HL-60 (cell line): ENCODE measurements around the gene SORCS1.

Experiments
- DNase-seq, 2 experiments: peaks; one replicate each; pipeline ENCODE4 v3.0.0-alpha.2; 2010 to 2020; ENCODE audit warnings: low read depth in 1 of 2, low spot score in 1 of 2
- H3K27ac ChIP-seq: fragments of 250-450 bp; sonication (Bioruptor Pico); replicated peaks from 2 replicates; pipeline ENCODE4 v1.5.1; 2020; ENCODE audit warnings: mild to moderate bottlenecking, moderate library complexity
- H3K27me3 ChIP-seq: fragments of 250-450 bp; sonication (Bioruptor Pico); 2 replicates; pipeline ENCODE4 v1.5.1; 2021; ENCODE audit warnings: mild to moderate bottlenecking, moderate library complexity; ENCODE audit not compliant: insufficient read depth, poor library complexity, severe bottlenecking
- H3K4me3 ChIP-seq: replicated peaks from 2 replicates; pipeline ENCODE4 v1.5.1; 2011; ENCODE audit warnings: mild to moderate bottlenecking, control low read depth, low read length; ENCODE audit not compliant: insufficient read depth
- CTCF ChIP-seq: IDR thresholded peaks from one replicate; pipeline ENCODE4 v1.5.1; 2011; ENCODE audit warnings: low read length, control low read depth, inconsistent platforms; ENCODE audit not compliant: insufficient read depth
- GABPA ChIP-seq: IDR thresholded peaks from 2 replicates; pipeline ENCODE4 v1.6.1; 2012; ENCODE audit warnings: low read depth
- POLR2AphosphoS5 ChIP-seq: IDR thresholded peaks from 2 replicates; pipeline ENCODE4 v1.6.1; 2012; ENCODE audit warnings: low read depth
- REST ChIP-seq: IDR thresholded peaks from 2 replicates; pipeline ENCODE4 v1.6.1; 2012; ENCODE audit warnings: low read depth; ENCODE audit not compliant: insufficient replicate concordance
- SPI1 ChIP-seq: IDR thresholded peaks from 2 replicates; pipeline ENCODE4 v1.6.1; 2012; ENCODE audit warnings: low read depth, mild to moderate bottlenecking, borderline replicate concordance

The SORCS1 gene

GRCh38 chr10:106958589-106959361 is 205.7 kb downstream of the SORCS1 start:
- no peaks in the 10 kb centered on the region for H3K27me3 ChIP-seq
- TF ChIP-seq REST: no peak
- TF ChIP-seq SPI1: no peak
- TF ChIP-seq GABPA: no peak
- TF ChIP-seq POLR2AphosphoS5: no peak
- no peak for TF ChIP-seq CTCF
- H3K27ac ChIP-seq: no peak overlapping the region
- H3K4me3 ChIP-seq: no peak overlapping the region
- peak in 1 of 2 experiments; percentile 8 for DNase-seq

- no peaks in the 10 kb centered on the region for H3K27me3 ChIP-seq
- no peak for TF ChIP-seq SPI1
- TF ChIP-seq GABPA: no peak
- TF ChIP-seq REST: no peak
- TF ChIP-seq CTCF: no peak
- no peak for TF ChIP-seq POLR2AphosphoS5
- H3K27ac ChIP-seq: no peak overlapping the region
- peak in 1 of 2 experiments; percentile 27 for DNase-seq
- no peak overlapping the region for H3K4me3 ChIP-seq
These were observed 206.5 kb downstream of the SORCS1 start for GRCh38 chr10:106957823-106958588.

- no peak for DNase-seq
- no peak overlapping the region for H3K4me3 ChIP-seq
- no peak overlapping the region for H3K27ac ChIP-seq
- no peaks in the 10 kb centered on the region for H3K27me3 ChIP-seq
- TF ChIP-seq REST (no peak), CTCF (no peak), POLR2AphosphoS5 (no peak), SPI1 (no peak), GABPA (no peak)
These were observed 208.1 kb downstream of the SORCS1 start for GRCh38 chr10:106956216-106956915.
